Gastroesophageal sphincter (tissue), 4 donors: ENCODE results near the gene BCR. TPM values are rescaled to one million over a fixed set of nuclear protein-coding genes. Genes with fewer than 3 reads are reported as not detected.
"Not testable (repeated sequence)": the region's sequence is repeated elsewhere in the genome, so short reads cannot be mapped to it uniquely, and the experiment has no call there.

ENCODE experiments used
- ATAC-seq: fragments of 150-250 bp; one replicate; pipeline ENCODE4 v1.9.1; 2016; ENCODE audit warnings: mild to moderate bottlenecking, moderate library complexity
- H3K27ac ChIP-seq, 4 donors: fragments of 200-600 bp; sonication (generic) in 3 of 4; 1 replicate in 3 of 4; 2 replicates in 1 of 4; pipeline ENCODE4 v1.5.1; 2016 to 2019
- H3K27me3 ChIP-seq: fragments of 200-600 bp; sonication (generic); one replicate; pipeline ENCODE4 v1.5.1; 2019
- H3K36me3 ChIP-seq, 2 donors: fragments of 200-600 bp; sonication (generic); one replicate each; pipeline ENCODE4 v1.5.1; 2019; ENCODE audit warnings: control low read depth in 1 of 2
- H3K4me1 ChIP-seq, 3 donors: fragments of 200-600 bp; sonication (generic); 1 replicate in 2 of 3; 2 replicates in 1 of 3; pipeline ENCODE4 v1.5.1; 2016 to 2019; ENCODE audit warnings: control low read depth in 2 of 3
- H3K4me3 ChIP-seq, 2 donors: fragments of 200-600 bp; sonication (generic); one replicate each; pipeline ENCODE4 v1.5.1; 2019; ENCODE audit warnings: mild to moderate bottlenecking in 1 of 2, moderate library complexity in 1 of 2
- H3K9me3 ChIP-seq, 3 donors: fragments of 200-600 bp; sonication (generic); one replicate each; pipeline ENCODE4 v1.5.1; 2017 to 2019; ENCODE audit warnings: control low read depth in 2 of 3
- EP300 ChIP-seq: sonication (generic); formaldehyde crosslinking; IDR thresholded peaks from one replicate; pipeline ENCODE4 v1.6.1; 2017; ENCODE audit warnings: antibody characterized with exemption, mild to moderate bottlenecking
- POLR2A ChIP-seq, 2 donors: fragments of 450-650 bp; IDR thresholded peaks; one replicate each; pipeline ENCODE4 v1.6.1; 2017; ENCODE audit warnings: antibody characterized with exemption in 2 of 2, mild to moderate bottlenecking in 2 of 2, moderate library complexity in 1 of 2
- POLR2AphosphoS5 ChIP-seq: sonication (generic); formaldehyde crosslinking; IDR thresholded peaks from one replicate; pipeline ENCODE4 v1.6.1; 2017; ENCODE audit warnings: antibody characterized with exemption
- WGBS, 2 donors: methylation state at CpG; one replicate each; pipeline ENCODE4 v1.1.5; 2018; ENCODE audit warnings: low coverage in 1 of 2; 5-methylcytosine and 5-hydroxymethylcytosine counted together
- small RNA-seq, 4 donors: library from RNA; depleted of rRNA; stranded (forward); fragments of <200 nt; gene quantifications; one replicate each; pipeline ENCODE3, GENCODE V24; 2016
- total RNA-seq, 4 donors: library from RNA; depleted of rRNA; stranded (reverse); fragments of >200 nt; gene quantifications; one replicate each; pipeline ENCODE4 v1.1.0, GENCODE V29; 2016
- TF ChIP-seq, protein P1 (sequence below), 4 experiments: fragments of 200-600 bp in 2 of 4; fragments of 450-650 bp in 2 of 4; sonication (generic) in 1 of 4; IDR thresholded peaks; one replicate each; pipeline ENCODE4 v1.5.1; 2017 to 2019; ENCODE audit warnings: antibody characterized with exemption in 4 of 4, mild to moderate bottlenecking in 2 of 4, moderate library complexity in 2 of 4

BCR gene
- total RNA-seq, 4 donors from 2014 or later: 39.2 to 81.1 (median 46.2) TPM

DNA sequence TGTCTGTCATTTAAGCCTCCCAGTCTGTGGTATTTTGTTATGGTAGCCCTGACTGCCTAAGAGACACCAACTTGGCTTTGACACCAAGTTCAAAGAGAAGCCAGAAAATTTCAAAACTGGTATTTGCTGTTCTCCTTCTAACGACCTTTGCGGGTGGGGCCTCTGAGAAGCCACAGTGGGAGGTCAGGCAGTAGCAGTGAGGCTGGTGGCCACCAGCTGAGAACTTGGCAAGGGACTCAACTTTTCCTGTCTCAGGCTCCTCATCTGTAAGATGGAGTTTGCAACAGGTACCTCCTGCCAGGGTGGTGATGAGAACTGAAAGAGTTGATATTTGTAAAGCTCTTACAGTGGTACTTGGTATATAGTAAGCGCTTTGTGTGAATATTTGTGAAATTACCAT, 183.4 kb downstream of the BCR start:
- H3K4me3 ChIP-seq: no peak overlapping the region
- TF ChIP-seq POLR2A (IDR thresholded peaks at IDR 0.05) (no peak), POLR2AphosphoS5 (no peak), EP300 (no peak)
- TF ChIP-seq, protein P1, sequence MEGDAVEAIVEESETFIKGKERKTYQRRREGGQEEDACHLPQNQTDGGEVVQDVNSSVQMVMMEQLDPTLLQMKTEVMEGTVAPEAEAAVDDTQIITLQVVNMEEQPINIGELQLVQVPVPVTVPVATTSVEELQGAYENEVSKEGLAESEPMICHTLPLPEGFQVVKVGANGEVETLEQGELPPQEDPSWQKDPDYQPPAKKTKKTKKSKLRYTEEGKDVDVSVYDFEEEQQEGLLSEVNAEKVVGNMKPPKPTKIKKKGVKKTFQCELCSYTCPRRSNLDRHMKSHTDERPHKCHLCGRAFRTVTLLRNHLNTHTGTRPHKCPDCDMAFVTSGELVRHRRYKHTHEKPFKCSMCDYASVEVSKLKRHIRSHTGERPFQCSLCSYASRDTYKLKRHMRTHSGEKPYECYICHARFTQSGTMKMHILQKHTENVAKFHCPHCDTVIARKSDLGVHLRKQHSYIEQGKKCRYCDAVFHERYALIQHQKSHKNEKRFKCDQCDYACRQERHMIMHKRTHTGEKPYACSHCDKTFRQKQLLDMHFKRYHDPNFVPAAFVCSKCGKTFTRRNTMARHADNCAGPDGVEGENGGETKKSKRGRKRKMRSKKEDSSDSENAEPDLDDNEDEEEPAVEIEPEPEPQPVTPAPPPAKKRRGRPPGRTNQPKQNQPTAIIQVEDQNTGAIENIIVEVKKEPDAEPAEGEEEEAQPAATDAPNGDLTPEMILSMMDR (IDR thresholded peaks at IDR 0.05): no peak
- H3K9me3 ChIP-seq: no peaks in the 10 kb centered on the region
- H3K4me1 ChIP-seq: no peaks in the 10 kb centered on the region
- no peak for ATAC-seq
- 60 to 100% methylated on average over 1 to 2 of the region's 3 CpGs for WGBS, 2 donors
- peaks cover 1% of the 10 kb centered on the region for H3K27me3 ChIP-seq
- no peaks in the 10 kb centered on the region for H3K36me3 ChIP-seq
- no peak overlapping the region for H3K27ac ChIP-seq

DNA sequence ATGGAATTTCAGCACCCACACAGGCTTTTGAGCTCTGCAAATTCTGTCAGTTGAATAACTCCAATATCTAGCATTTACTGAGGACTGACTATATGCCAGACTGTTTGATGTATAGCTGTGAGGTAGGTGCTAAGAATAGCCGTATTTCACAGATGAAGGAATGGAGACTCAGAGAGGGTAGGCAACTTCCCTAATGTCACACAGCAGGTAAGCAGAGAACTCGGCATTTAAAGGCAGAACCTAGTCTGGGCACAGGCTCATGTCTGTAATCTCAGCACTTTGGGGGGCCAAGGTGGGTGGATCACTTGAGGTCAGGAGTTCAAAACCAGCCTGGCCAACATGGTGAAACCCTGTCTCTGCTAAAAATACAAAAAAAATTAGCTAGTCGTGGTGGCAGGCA, 184.1 kb downstream of the BCR start:
- H3K27ac ChIP-seq: no peak overlapping the region
- peaks cover 8% of the 10 kb centered on the region for H3K27me3 ChIP-seq
- no peak overlapping the region for H3K4me3 ChIP-seq
- H3K9me3 ChIP-seq: no peaks in the 10 kb centered on the region
- H3K4me1 ChIP-seq: no peaks in the 10 kb centered on the region
- no peaks in the 10 kb centered on the region for H3K36me3 ChIP-seq
- no peak for ATAC-seq
- TF ChIP-seq POLR2A (IDR thresholded peaks at IDR 0.05): no peak
- TF ChIP-seq, protein P1 (IDR thresholded peaks at IDR 0.05): no peak
- TF ChIP-seq POLR2AphosphoS5: no peak
- TF ChIP-seq EP300: no peak
- 54 to 100% methylated on average over 2 to 3 of the region's 3 CpGs for WGBS, 2 donors

DNA sequence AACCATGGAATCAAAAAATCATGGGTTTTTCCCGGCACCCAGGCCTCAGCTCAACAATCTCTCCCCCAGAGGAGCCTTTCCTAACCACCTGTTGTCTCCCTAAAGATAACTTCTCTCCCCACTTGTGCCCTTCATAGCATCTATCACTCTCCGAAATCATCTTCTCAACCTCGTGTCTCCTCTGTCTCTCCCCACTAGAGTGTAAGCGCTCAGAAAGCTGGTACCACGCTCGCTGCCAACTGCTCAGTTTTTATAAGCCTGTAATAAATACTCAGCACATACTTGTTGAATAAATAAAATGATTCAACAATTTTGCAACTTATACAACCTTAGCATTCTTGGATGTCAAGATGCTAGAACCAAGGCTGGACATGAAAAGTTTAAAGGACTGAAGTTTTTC, 185.2 kb downstream of the BCR start:
- Histone ChIP-seq H3K4me1 (no peaks in the 10 kb centered on the region), H3K9me3 (no peaks in the 10 kb centered on the region), H3K27me3 (peaks cover 8% of the 10 kb centered on the region), H3K27ac (no peak overlapping the region), H3K4me3 (no peak overlapping the region), H3K36me3 (no peaks in the 10 kb centered on the region)
- ATAC-seq: no peak
- TF ChIP-seq POLR2AphosphoS5: no peak
- TF ChIP-seq, protein P1 (IDR thresholded peaks at IDR 0.05): no peak
- TF ChIP-seq POLR2A (IDR thresholded peaks at IDR 0.05): no peak
- no peak for TF ChIP-seq EP300
- 76 to 91% methylated on average over 6 of the region's 6 CpGs for WGBS, 2 donors

DNA sequence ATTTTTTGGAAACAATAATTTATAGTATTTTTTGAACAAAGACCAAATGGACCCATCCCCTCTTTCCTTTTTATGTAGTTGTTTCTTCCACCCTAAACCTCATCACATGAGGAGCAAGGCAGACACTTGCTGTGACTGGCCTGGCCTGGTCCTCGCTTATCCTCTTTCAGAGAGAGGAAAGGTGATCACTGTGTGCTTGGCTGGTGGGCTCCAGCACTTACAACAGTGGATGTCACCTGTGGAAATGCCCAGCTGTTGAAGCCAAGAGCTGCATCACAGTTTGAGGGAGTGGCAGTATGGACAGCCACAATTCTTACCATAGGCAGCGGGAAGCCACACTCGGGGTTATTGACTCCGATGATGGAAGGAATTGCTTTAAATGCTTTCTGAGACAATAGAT, 185.7 kb downstream of the BCR start:
- 54 to 85% methylated on average over 3 of the region's 4 CpGs for WGBS, 2 donors

DNA sequence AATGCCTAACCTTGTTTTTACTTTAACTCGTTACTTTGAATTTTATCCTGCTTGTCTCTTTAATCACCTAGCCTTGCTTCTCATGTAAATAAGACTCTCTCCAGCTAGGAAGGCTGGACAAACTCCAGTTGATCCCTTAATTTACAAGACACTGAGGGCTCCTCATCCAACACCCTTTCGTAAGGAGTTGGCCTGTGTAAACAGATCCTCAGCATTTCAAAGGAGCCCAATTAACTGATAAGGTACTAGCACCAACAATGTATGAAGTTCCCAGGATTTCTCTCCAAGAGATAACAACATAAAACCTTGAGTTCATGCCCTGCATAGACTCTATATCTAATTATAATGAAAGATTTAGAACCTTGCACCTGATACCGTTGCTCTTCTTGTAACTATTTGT, 186.9 kb downstream of the BCR start:
- H3K9me3 ChIP-seq, H3K4me3 ChIP-seq, H3K27me3 ChIP-seq, ATAC-seq, H3K4me1 ChIP-seq, H3K36me3 ChIP-seq, H3K27ac ChIP-seq: not testable (repeated sequence)
- 8 to 22% methylated on average over 2 to 3 of the region's 3 CpGs for WGBS, 2 donors

More for the DNA sequence above, 185.7 kb downstream of the BCR start:
- no peaks in the 10 kb centered on the region for H3K36me3 ChIP-seq
- H3K9me3 ChIP-seq: no peaks in the 10 kb centered on the region
- H3K4me3 ChIP-seq: no peak overlapping the region
- H3K27ac ChIP-seq: no peak overlapping the region
- ATAC-seq: no peak
- H3K4me1 ChIP-seq: no peaks in the 10 kb centered on the region
- peaks cover 8% of the 10 kb centered on the region for H3K27me3 ChIP-seq
- no peak for TF ChIP-seq POLR2AphosphoS5
- TF ChIP-seq EP300: no peak
- TF ChIP-seq POLR2A (IDR thresholded peaks at IDR 0.05): no peak
- TF ChIP-seq, protein P1 (IDR thresholded peaks at IDR 0.05): no peak

Small RNA genes within 50 kb of the gene (small RNA-seq; reads per million reads assigned to genes)
- 0 reads per million in 4 donors for gene BCRP8
- 0 reads per million in 4 donors for gene RF00017
- 0 reads per million in 4 donors for gene RF00066
- 0 reads per million in 4 donors for gene RN7SL263P

Other genes with a start within 250 kb of the BCR start
- gene GNAZ, start 110.0 kb upstream of the BCR start, total RNA-seq: 10 to 100 TPM; 50.1 to 89.2 (median 55.0) TPM
- gene RSPH14, start 38.5 kb upstream of the BCR start, total RNA-seq: 1 to 10 TPM in 1 of 4 donors, not detected in 3; 2.7 TPM
- gene RAB36, start 35.0 kb upstream of the BCR start, total RNA-seq: 10 to 100 TPM in 1 of 4 donors, 1 to 10 TPM in 3; 3.9 to 12.2 (median 6.7) TPM